K562 treated with DMSO at 1 percent for 24 hours (cell line): Measurements from ENCODE around the gene MAL. TPM values are rescaled to one million over a fixed set of nuclear protein-coding genes. Genes with fewer than 3 reads are reported as not detected.

Source experiments
- total RNA-seq: library from RNA; unstranded; fragments of 300-600 nt; gene quantifications from 2 replicates; pipeline ENCODE4 v1.2.3, GENCODE V29; 2022; ENCODE audit warnings: low read depth; ENCODE audit not compliant: insufficient read depth

The MAL gene
- not detected in 2 replicates for total RNA-seq

GRCh38 chr2:95025406-95026319, at the start of gene MAL:
Gene MAL (plus strand): TSS chr2:95025708. CDS start chr2:95025793, 85 bp downstream.

Other genes starting within 250 kb of the MAL start
- not detected in 2 replicates for gene TEKT4, start 154.3 kb upstream of the MAL start, total RNA-seq
- 64.7 and 64.8 TPM in 2 replicates for gene MRPS5, start 96.1 kb downstream of the MAL start, total RNA-seq
- gene ZNF514, start 134.1 kb downstream of the MAL start, total RNA-seq: 4.6 and 5.8 TPM in 2 replicates
- 1.9 and 2.4 TPM in 2 replicates for gene ZNF2, start 140.1 kb downstream of the MAL start, total RNA-seq
- not detected in 2 replicates for gene ZNF892, start 181.8 kb downstream of the MAL start, total RNA-seq
- gene PROM2, start 248.7 kb downstream of the MAL start, total RNA-seq: not detected in 2 replicates